ENCODE results near the gene FAM200C. TPM values are rescaled to one million over a fixed set of nuclear protein-coding genes. Genes with fewer than 3 reads are reported as not detected.

The FAM200C gene
- total and polyA plus RNA-seq, 7 donors, result 0.54 to 8.5 (median 1.4) TPM

DNA sequence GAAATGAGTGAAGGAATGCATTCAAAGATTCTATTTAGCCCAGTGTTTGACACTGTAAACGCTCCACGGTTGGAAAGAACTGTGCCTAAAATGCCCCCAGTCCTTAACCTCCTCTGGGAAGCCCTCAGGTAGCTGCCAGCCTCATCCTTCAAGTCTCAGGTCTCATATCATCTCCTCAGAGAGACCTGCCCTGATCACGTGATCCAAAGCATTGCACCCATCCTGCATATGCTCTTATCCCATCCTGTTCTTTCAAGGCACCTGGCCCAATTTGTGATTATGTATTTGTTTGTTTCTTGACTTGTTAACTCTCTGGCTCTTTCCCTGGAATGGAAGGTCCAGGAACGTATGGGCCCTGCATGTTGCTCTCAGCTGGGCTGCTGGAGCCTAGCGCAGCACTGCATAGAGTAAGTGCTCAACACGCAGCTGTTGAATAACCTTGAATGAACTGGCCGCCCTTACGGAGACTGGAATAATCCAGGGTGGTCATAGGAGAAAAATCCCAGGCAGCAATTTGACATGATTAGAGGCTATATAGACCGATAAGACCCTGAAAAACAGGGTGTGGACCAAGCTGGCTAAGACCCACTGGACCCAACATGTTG is 38.1 kb downstream of the FAM200C start:
- Histone ChIP-seq H3K27ac (no peak overlapping the region), H3K9me3 (no peaks in the 10 kb centered on the region), H3K4me1 (peaks cover 14% of the 10 kb centered on the region), H3K36me3 (ENCODE audit: insufficient read depth in 1 of 2, low read depth in 1 of 2) (no peaks in the 10 kb centered on the region), H3K27me3 (ENCODE audit: insufficient read depth in 3 of 3, low read length in 2 of 3) (no peaks in the 10 kb centered on the region), H3K4me3 (no peak overlapping the region)
- intact Hi-C loops (cut with DNase I), result no loop called here
- DNase-seq, result no peak
- 58 to 67% (median 58%) methylated on average over 9 of the region's 9 CpGs for WGBS, 3 donors
- no peak for ATAC-seq
- TF ChIP-seq, protein P1, sequence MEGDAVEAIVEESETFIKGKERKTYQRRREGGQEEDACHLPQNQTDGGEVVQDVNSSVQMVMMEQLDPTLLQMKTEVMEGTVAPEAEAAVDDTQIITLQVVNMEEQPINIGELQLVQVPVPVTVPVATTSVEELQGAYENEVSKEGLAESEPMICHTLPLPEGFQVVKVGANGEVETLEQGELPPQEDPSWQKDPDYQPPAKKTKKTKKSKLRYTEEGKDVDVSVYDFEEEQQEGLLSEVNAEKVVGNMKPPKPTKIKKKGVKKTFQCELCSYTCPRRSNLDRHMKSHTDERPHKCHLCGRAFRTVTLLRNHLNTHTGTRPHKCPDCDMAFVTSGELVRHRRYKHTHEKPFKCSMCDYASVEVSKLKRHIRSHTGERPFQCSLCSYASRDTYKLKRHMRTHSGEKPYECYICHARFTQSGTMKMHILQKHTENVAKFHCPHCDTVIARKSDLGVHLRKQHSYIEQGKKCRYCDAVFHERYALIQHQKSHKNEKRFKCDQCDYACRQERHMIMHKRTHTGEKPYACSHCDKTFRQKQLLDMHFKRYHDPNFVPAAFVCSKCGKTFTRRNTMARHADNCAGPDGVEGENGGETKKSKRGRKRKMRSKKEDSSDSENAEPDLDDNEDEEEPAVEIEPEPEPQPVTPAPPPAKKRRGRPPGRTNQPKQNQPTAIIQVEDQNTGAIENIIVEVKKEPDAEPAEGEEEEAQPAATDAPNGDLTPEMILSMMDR (IDR thresholded peaks at IDR 0.05), result no peak

DNA sequence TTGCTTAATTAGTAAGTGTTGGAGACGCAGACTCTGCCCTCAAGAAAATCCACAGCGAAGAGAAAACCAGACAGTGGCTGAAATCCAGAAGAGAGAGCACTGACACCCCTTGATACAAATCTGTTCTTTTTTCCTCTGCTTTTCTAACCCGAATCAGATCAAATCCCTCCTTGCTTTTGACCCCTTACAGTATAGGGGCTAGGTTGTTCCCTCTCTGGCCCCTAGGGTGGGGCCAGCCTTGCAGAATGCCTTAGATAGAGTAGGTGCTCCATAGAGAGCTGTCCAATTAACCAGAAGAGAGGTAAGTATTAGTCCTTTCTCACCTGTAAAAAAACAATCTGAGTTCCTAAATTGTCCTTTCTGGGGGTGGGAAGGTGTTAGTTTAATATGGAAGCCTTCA is 39.5 kb downstream of the FAM200C start:
- intact Hi-C loops (cut with DNase I), result no loop called here
- H3K4me3 ChIP-seq, result no peak overlapping the region
- TF ChIP-seq, protein P1 (IDR thresholded peaks at IDR 0.05), result no peak
- DNase-seq (no peak), ATAC-seq (no peak)
- no peaks in the 10 kb centered on the region for H3K36me3 ChIP-seq (ENCODE audit: insufficient read depth in 1 of 2, low read depth in 1 of 2)
- H3K9me3 ChIP-seq, result no peaks in the 10 kb centered on the region
- no peak overlapping the region for H3K27ac ChIP-seq
- peaks cover 14% of the 10 kb centered on the region for H3K4me1 ChIP-seq
- no peaks in the 10 kb centered on the region for H3K27me3 ChIP-seq (ENCODE audit: insufficient read depth in 3 of 3, low read length in 2 of 3)
- WGBS, 3 donors, result 69 to 85% (median 80%) methylated on average over 3 of the region's 3 CpGs

DNA sequence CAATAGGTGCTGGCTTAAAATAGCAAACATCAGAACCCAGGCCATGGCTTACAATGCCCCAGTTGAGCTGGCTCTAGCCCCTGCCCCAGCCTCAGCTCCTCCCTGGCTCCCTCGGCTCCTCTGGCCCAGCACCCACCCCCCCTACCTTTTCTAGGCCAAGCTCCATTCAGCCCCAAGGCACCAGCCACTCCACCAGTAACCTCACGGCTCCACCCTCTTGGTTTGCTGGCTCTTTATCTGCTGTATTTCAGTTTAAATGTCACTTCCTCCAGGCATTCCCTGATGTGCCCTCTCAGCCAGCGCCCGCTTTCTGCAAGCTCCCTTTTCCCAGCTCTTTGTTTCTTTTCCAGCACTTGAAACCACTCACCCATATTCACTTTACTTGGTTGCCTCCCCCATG is 40.0 kb downstream of the FAM200C start:
- ATAC-seq, result no peak
- H3K27ac ChIP-seq, result no peak overlapping the region
- intact Hi-C loops (cut with DNase I), result no loop called here
- H3K4me3 ChIP-seq, result no peak overlapping the region
- no peaks in the 10 kb centered on the region for H3K27me3 ChIP-seq (ENCODE audit: insufficient read depth in 3 of 3, low read length in 2 of 3)
- DNase-seq, result no peak
- H3K36me3 ChIP-seq (ENCODE audit: insufficient read depth in 1 of 2, low read depth in 1 of 2), result no peaks in the 10 kb centered on the region
- no peaks in the 10 kb centered on the region for H3K9me3 ChIP-seq
- 76 to 81% (median 79%) methylated on average over 4 of the region's 4 CpGs for WGBS, 3 donors
- peaks cover 14% of the 10 kb centered on the region for H3K4me1 ChIP-seq
- TF ChIP-seq, protein P1 (IDR thresholded peaks at IDR 0.05), result no peak

DNA sequence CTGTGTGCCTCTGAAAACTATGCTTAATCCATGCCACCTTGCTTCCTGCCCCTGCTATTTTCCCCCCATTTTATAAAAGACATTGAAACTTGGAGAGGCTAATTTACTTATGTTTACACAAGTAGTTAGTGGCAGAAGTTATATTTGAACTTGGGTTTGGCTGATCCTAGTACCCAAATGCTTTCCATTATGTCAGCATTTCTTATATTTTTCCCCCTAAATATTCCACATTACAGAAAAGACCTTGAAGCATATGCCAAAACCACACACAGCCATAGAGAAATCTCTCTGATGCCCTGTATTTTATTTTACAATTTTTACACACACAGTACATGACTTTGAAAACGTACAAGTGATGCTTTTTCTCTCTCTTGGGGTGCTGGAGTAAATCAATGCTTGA is 40.6 kb downstream of the FAM200C start:
- intact Hi-C loops (cut with DNase I), result no loop called here
- Histone ChIP-seq H3K4me1 (peaks cover 14% of the 10 kb centered on the region), H3K36me3 (ENCODE audit: insufficient read depth in 1 of 2, low read depth in 1 of 2) (no peaks in the 10 kb centered on the region), H3K27me3 (ENCODE audit: insufficient read depth in 3 of 3, low read length in 2 of 3) (no peaks in the 10 kb centered on the region), H3K9me3 (no peaks in the 10 kb centered on the region), H3K27ac (no peak overlapping the region), H3K4me3 (no peak overlapping the region)
- ATAC-seq (no peak), DNase-seq (no peak)
- WGBS, 3 donors, result 0 to 47% (median 3%) methylated on average over 1 of the region's 1 CpG
- TF ChIP-seq, protein P1 (IDR thresholded peaks at IDR 0.05), result no peak

DNA sequence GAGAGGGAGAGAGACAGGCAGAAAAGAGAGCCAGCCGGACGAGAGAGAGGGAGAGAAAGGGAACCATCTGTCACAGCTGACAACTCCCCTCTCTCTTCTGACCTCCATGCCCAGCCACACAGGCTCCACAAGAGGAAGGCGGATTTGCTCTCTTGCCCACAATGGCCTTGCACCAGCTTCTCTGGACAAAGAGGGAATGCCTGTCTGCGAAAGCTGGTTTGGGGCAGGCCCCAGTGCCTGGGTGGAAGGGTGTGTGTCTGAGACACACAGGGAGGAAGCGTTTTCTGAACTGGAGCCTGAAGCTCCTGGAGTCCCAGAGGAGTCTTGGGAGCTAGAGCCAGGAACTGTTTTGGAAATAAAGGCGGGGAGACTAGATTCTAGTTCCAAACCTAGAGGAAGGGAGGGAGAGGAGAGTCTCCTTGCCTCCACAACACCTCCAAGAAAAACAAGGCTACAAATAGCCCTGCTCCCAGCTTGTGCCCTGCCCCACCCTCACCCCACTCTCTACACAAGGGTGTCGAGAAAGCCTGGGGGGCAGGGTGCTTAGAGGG is 41.9 kb downstream of the FAM200C start:
- DNase-seq, result peak; percentile 33 to 58
- H3K4me3 ChIP-seq, result no peak overlapping the region
- WGBS, 3 donors, result 15 to 30% (median 20%) methylated on average over 7 of the region's 7 CpGs

More for the DNA sequence above, 41.9 kb downstream of the FAM200C start:
- H3K27ac ChIP-seq, result peak overlapping the region; percentile 46
- TF ChIP-seq, protein P1 (IDR thresholded peaks at IDR 0.05), result no peak
- H3K4me1 ChIP-seq, result peaks cover 22% of the 10 kb centered on the region
- ATAC-seq, result peak in 3 of 4 donors; percentile 16 to 36 (median 20)
- intact Hi-C loops (cut with DNase I), result no loop called here
- H3K27me3 ChIP-seq (ENCODE audit: insufficient read depth in 3 of 3, low read length in 2 of 3), result no peaks in the 10 kb centered on the region
- no peaks in the 10 kb centered on the region for H3K9me3 ChIP-seq
- H3K36me3 ChIP-seq (ENCODE audit: insufficient read depth in 1 of 2, low read depth in 1 of 2), result no peaks in the 10 kb centered on the region

Measured in psoas muscle (tissue), 8 donors.